OCI-LY3 (cell line): ENCODE results near the gene ASIC3.

Source experiments
- CTCF ChIP-seq: fragments of 200-600, 300-600 bp; sonication (generic); IDR thresholded peaks from 2 replicates; pipeline ENCODE4 v1.5.1; 2014; ENCODE audit warnings: antibody characterized with exemption, low read length, low read depth
- EZH2phosphoT487 ChIP-seq: fragments of 200-600 bp; shearing (Covaris generic); IDR thresholded peaks from 2 replicates; pipeline ENCODE4 v1.6.1; 2018; ENCODE audit warnings: antibody characterized with exemption, mixed run types, low read depth

- TF ChIP-seq CTCF (no peak), EZH2phosphoT487 (no peak)
Observed at GRCh38 chr7:151081170-151082101, 33.1 kb downstream of the ASIC3 start.
